ENCODE data around the gene SEC31B. TPM values are rescaled to one million over a fixed set of nuclear protein-coding genes. Genes with fewer than 3 reads are reported as not detected.

Gene SEC31B
- total RNA-seq, 1 experiment from 2014 or later: 23.6 TPM

DNA sequence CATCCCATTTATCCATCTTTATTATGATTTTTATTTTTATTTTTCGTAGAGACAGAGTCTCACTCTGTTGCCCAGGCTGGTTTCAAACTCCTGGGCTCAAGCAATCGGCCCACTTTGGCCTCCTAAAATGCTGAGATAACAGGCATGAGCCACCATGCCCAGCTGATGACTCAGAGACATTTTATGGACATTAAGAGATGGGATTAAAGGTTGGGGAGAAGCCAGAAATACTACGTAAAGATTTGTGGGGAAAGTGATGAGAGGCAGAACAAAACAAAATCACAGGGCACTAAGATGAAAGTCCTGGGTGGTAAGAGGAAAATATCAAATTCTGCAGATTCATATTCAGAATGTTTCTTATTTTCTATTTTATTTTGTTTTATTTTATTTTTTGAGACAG lies 49.3 kb downstream of the SEC31B start:
- no peaks in the 10 kb centered on the region for H3K36me3 ChIP-seq (ENCODE audit: insufficient read depth, low read length)
- H4K20me1 ChIP-seq (ENCODE audit: insufficient read depth, low read depth, low read length): no peaks in the 10 kb centered on the region
- H2AFZ ChIP-seq (ENCODE audit: low read length): no peak overlapping the region
- H3K9me2 ChIP-seq (replicated peaks; ENCODE audit: insufficient read depth, low read length): no peaks in the 10 kb centered on the region
- no peaks in the 10 kb centered on the region for H3K9me3 ChIP-seq (ENCODE audit: low read length)
- no peak overlapping the region for H3K27ac ChIP-seq (ENCODE audit: low read length)
- no peaks in the 10 kb centered on the region for H3K79me2 ChIP-seq (ENCODE audit: low read length)
- no peaks in the 10 kb centered on the region for H3K27me3 ChIP-seq (ENCODE audit: low read length)
- no peak overlapping the region for H3K4me3 ChIP-seq (ENCODE audit: low read length)
- H3K4me2 ChIP-seq (ENCODE audit: low read depth, low read length, poor library complexity, severe bottlenecking): no peak overlapping the region
- H3K9ac ChIP-seq (ENCODE audit: low read length): no peak overlapping the region
- no peak for DNase-seq
- H3K4me1 ChIP-seq (ENCODE audit: low read length): peaks cover 14% of the 10 kb centered on the region

- Histone ChIP-seq H4K20me1 (ENCODE audit: insufficient read depth, low read depth, low read length) (no peaks in the 10 kb centered on the region), H3K27me3 (ENCODE audit: low read length) (no peaks in the 10 kb centered on the region), H3K79me2 (ENCODE audit: low read length) (no peaks in the 10 kb centered on the region), H2AFZ (ENCODE audit: low read length) (no peak overlapping the region), H3K9me2 (replicated peaks; ENCODE audit: insufficient read depth, low read length) (no peaks in the 10 kb centered on the region), H3K36me3 (ENCODE audit: insufficient read depth, low read length) (no peaks in the 10 kb centered on the region), H3K4me1 (ENCODE audit: low read length) (peaks cover 20% of the 10 kb centered on the region), H3K9ac (ENCODE audit: low read length) (no peak overlapping the region), H3K27ac (ENCODE audit: low read length) (no peak overlapping the region), H3K4me3 (ENCODE audit: low read length) (no peak overlapping the region), H3K4me2 (ENCODE audit: low read depth, low read length, poor library complexity, severe bottlenecking) (peak overlapping the region; percentile 40), H3K9me3 (ENCODE audit: low read length) (no peaks in the 10 kb centered on the region)
- no peak for DNase-seq
Observed at GRCh38 chr10:100469756-100470155, 49.9 kb downstream of the SEC31B start.

GRCh38 chr10:100468978-100469377 lies 50.7 kb downstream of the SEC31B start:
- no peaks in the 10 kb centered on the region for H3K27me3 ChIP-seq (ENCODE audit: low read length)
- H2AFZ ChIP-seq (ENCODE audit: low read length): no peak overlapping the region
- no peaks in the 10 kb centered on the region for H3K36me3 ChIP-seq (ENCODE audit: insufficient read depth, low read length)
- H3K4me2 ChIP-seq (ENCODE audit: low read depth, low read length, poor library complexity, severe bottlenecking): no peak overlapping the region
- no peaks in the 10 kb centered on the region for H4K20me1 ChIP-seq (ENCODE audit: insufficient read depth, low read depth, low read length)
- H3K27ac ChIP-seq (ENCODE audit: low read length): no peak overlapping the region
- H3K4me1 ChIP-seq (ENCODE audit: low read length): peaks cover 28% of the 10 kb centered on the region
- DNase-seq: no peak
- no peak overlapping the region for H3K4me3 ChIP-seq (ENCODE audit: low read length)
- H3K79me2 ChIP-seq (ENCODE audit: low read length): no peaks in the 10 kb centered on the region
- H3K9me2 ChIP-seq (replicated peaks; ENCODE audit: insufficient read depth, low read length): no peaks in the 10 kb centered on the region
- H3K9me3 ChIP-seq (ENCODE audit: low read length): no peaks in the 10 kb centered on the region
- no peak overlapping the region for H3K9ac ChIP-seq (ENCODE audit: low read length)

GRCh38 chr10:100468322-100468721 lies 51.3 kb downstream of the SEC31B start:
- no peaks in the 10 kb centered on the region for H4K20me1 ChIP-seq (ENCODE audit: insufficient read depth, low read depth, low read length)
- H3K9me2 ChIP-seq (replicated peaks; ENCODE audit: insufficient read depth, low read length): no peaks in the 10 kb centered on the region
- no peaks in the 10 kb centered on the region for H3K79me2 ChIP-seq (ENCODE audit: low read length)
- no peak for DNase-seq
- H3K36me3 ChIP-seq (ENCODE audit: insufficient read depth, low read length): no peaks in the 10 kb centered on the region
- no peak overlapping the region for H2AFZ ChIP-seq (ENCODE audit: low read length)
- no peak overlapping the region for H3K4me3 ChIP-seq (ENCODE audit: low read length)
- no peak overlapping the region for H3K4me2 ChIP-seq (ENCODE audit: low read depth, low read length, poor library complexity, severe bottlenecking)
- no peaks in the 10 kb centered on the region for H3K27me3 ChIP-seq (ENCODE audit: low read length)
- no peak overlapping the region for H3K27ac ChIP-seq (ENCODE audit: low read length)
- no peaks in the 10 kb centered on the region for H3K9me3 ChIP-seq (ENCODE audit: low read length)
- H3K4me1 ChIP-seq (ENCODE audit: low read length): peaks cover 30% of the 10 kb centered on the region
- no peak overlapping the region for H3K9ac ChIP-seq (ENCODE audit: low read length)

DNA sequence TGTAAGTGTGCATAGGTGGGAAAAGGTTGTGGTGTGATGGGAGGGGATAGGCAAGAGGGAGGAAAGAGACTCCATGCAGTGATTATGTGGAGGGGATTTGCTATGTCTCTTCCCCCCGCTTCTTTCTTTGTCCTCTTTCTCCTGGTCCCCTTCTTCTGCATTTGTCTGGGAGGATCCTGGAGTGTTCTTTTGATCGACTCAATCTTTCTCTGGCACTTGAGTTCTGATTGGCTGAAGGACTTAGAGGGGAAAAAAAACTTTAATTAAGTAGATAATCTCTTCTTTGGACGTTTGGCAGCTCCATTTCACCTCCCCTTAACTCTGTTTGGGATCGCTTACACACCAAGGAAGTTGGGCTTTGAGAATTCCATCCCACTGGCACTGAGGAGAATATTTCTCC lies 57.0 kb downstream of the SEC31B start, which contains the start of gene WNT8B:
Gene WNT8B (plus strand): TSS at position 301 of the 400 bp plus-strand sequence. CDS start 160 bp downstream, outside the sequence.
- H3K36me3 ChIP-seq (ENCODE audit: insufficient read depth, low read length): no peaks in the 10 kb centered on the region
- no peak within 1 kb of the TSS for H2AFZ ChIP-seq (ENCODE audit: low read length)
- H3K9me3 ChIP-seq (ENCODE audit: low read length): no peaks in the 10 kb centered on the region
- H4K20me1 ChIP-seq (ENCODE audit: insufficient read depth, low read depth, low read length): no peaks in the 10 kb centered on the region
- no peak within 1 kb of the TSS for H3K27ac ChIP-seq (ENCODE audit: low read length)
- H3K4me3 ChIP-seq (ENCODE audit: low read length): no peak within 1 kb of the TSS
- H3K9ac ChIP-seq (ENCODE audit: low read length): no peak within 1 kb of the TSS
- DNase-seq: no peak
- H3K79me2 ChIP-seq (ENCODE audit: low read length): no peaks in the 10 kb centered on the region
- H3K27me3 ChIP-seq (ENCODE audit: low read length): no peaks in the 10 kb centered on the region
- H3K4me1 ChIP-seq (ENCODE audit: low read length): peaks cover 19% of the 10 kb centered on the region
- H3K9me2 ChIP-seq (replicated peaks; ENCODE audit: insufficient read depth, low read length): no peaks in the 10 kb centered on the region
- H3K4me2 ChIP-seq (ENCODE audit: low read depth, low read length, poor library complexity, severe bottlenecking): no peak within 1 kb of the TSS

GRCh38 chr10:100448951-100449350 lies 70.7 kb downstream of the SEC31B start:
- Histone ChIP-seq H3K27ac (ENCODE audit: low read length) (no peak overlapping the region), H3K36me3 (ENCODE audit: insufficient read depth, low read length) (no peaks in the 10 kb centered on the region), H3K4me1 (ENCODE audit: low read length) (peaks cover 10% of the 10 kb centered on the region), H3K79me2 (ENCODE audit: low read length) (no peaks in the 10 kb centered on the region), H3K9me3 (ENCODE audit: low read length) (no peaks in the 10 kb centered on the region), H2AFZ (ENCODE audit: low read length) (no peak overlapping the region), H3K27me3 (ENCODE audit: low read length) (no peaks in the 10 kb centered on the region), H3K9me2 (replicated peaks; ENCODE audit: insufficient read depth, low read length) (no peaks in the 10 kb centered on the region), H3K4me3 (ENCODE audit: low read length) (no peak overlapping the region), H3K4me2 (ENCODE audit: low read depth, low read length, poor library complexity, severe bottlenecking) (no peak overlapping the region), H4K20me1 (ENCODE audit: insufficient read depth, low read depth, low read length) (no peaks in the 10 kb centered on the region), H3K9ac (ENCODE audit: low read length) (no peak overlapping the region)
- DNase-seq: no peak

- Histone ChIP-seq H3K4me3 (ENCODE audit: low read length) (no peak overlapping the region), H3K4me2 (ENCODE audit: low read depth, low read length, poor library complexity, severe bottlenecking) (no peak overlapping the region), H3K36me3 (ENCODE audit: insufficient read depth, low read length) (no peaks in the 10 kb centered on the region), H3K79me2 (ENCODE audit: low read length) (no peaks in the 10 kb centered on the region), H4K20me1 (ENCODE audit: insufficient read depth, low read depth, low read length) (no peaks in the 10 kb centered on the region), H3K4me1 (ENCODE audit: low read length) (peaks cover 10% of the 10 kb centered on the region), H3K9me2 (replicated peaks; ENCODE audit: insufficient read depth, low read length) (no peaks in the 10 kb centered on the region), H3K9ac (ENCODE audit: low read length) (no peak overlapping the region), H3K27me3 (ENCODE audit: low read length) (no peaks in the 10 kb centered on the region), H2AFZ (ENCODE audit: low read length) (no peak overlapping the region), H3K9me3 (ENCODE audit: low read length) (no peaks in the 10 kb centered on the region), H3K27ac (ENCODE audit: low read length) (no peak overlapping the region)
- DNase-seq: no peak
Observed at GRCh38 chr10:100447663-100448062, 72.0 kb downstream of the SEC31B start.

DNA sequence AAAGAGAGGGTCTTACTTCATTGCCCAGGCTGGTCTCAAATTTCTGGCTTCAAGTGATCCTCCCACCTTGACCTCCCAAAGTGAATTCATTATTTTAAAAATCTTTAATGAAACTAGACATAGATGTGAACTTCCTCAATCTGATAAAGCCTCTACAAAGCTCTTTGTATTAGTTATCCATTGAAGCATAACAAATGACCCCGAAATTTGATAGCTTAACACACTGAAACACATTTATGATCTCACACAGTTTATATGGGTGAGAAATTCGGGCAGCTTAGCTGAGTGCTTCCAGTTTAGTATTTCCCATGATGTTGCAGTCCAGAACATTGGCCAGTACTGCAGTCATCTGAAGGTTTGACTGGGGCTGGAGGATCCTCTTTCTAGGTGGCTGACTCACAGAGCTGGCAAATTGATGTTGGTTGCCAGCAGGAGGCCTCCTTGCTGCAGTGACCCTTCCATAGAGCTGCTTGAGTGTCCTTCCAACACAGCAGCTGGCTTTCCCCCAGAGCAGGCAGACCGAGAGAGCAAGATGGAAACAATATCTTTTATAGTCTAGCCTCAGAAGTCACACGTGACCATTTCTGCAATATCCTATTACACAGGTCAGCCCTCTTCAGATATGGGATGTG lies 73.4 kb downstream of the SEC31B start:
- H3K36me3 ChIP-seq (ENCODE audit: insufficient read depth, low read length): no peaks in the 10 kb centered on the region
- H4K20me1 ChIP-seq (ENCODE audit: insufficient read depth, low read depth, low read length): no peaks in the 10 kb centered on the region
- H3K27ac ChIP-seq (ENCODE audit: low read length): peak overlapping the region; percentile 15
- no peak overlapping the region for H3K4me3 ChIP-seq (ENCODE audit: low read length)
- no peaks in the 10 kb centered on the region for H3K27me3 ChIP-seq (ENCODE audit: low read length)
- H3K4me1 ChIP-seq (ENCODE audit: low read length): peaks cover 10% of the 10 kb centered on the region
- H3K79me2 ChIP-seq (ENCODE audit: low read length): no peaks in the 10 kb centered on the region
- H3K9ac ChIP-seq (ENCODE audit: low read length): no peak overlapping the region
- DNase-seq: peak; percentile 78
- no peaks in the 10 kb centered on the region for H3K9me3 ChIP-seq (ENCODE audit: low read length)
- peak overlapping the region; percentile 3 for H3K4me2 ChIP-seq (ENCODE audit: low read depth, low read length, poor library complexity, severe bottlenecking)
- no peak overlapping the region for H2AFZ ChIP-seq (ENCODE audit: low read length)
- no peaks in the 10 kb centered on the region for H3K9me2 ChIP-seq (replicated peaks; ENCODE audit: insufficient read depth, low read length)
